ENCODE data around the gene CTBS. TPM values are rescaled to one million over a fixed set of nuclear protein-coding genes. Genes with fewer than 3 reads are reported as not detected.

The CTBS gene
- total RNA-seq, 4 donors from 2014 or later, result 6.9 to 17.0 (median 12.2) TPM

- Histone ChIP-seq H3K4me1 (no peaks in the 10 kb centered on the region), H3K9me3 (no peaks in the 10 kb centered on the region), H3K36me3 (no peaks in the 10 kb centered on the region), H3K27me3 (no peaks in the 10 kb centered on the region), H3K27ac (no peak overlapping the region), H3K4me3 (no peak overlapping the region)
- 87 to 95% methylated on average over 2 to 3 of the region's 3 CpGs for WGBS, 2 donors (ENCODE audit: low coverage in 1 of 2)
- ATAC-seq, result no peak
- no peak for TF ChIP-seq POLR2A (IDR thresholded peaks at IDR 0.05)
- no peak for TF ChIP-seq POLR2AphosphoS5 (IDR thresholded peaks at IDR 0.05)
- no peak for TF ChIP-seq CTCF (IDR thresholded peaks at IDR 0.05)
- no peak for TF ChIP-seq EP300 (IDR thresholded peaks at IDR 0.05)
Observed at GRCh38 chr1:84581648-84582047, 7.4 kb upstream of the CTBS start.

GRCh38 chr1:84574936-84575335, 696 bp upstream of the CTBS start:
- H3K36me3 ChIP-seq, result peaks cover 0 to 1% of the 10 kb centered on the region in 2 donors
- WGBS, 2 donors (ENCODE audit: low coverage in 1 of 2), result 76 to 80% methylated on average over 7 of the region's 7 CpGs
- no peak for ATAC-seq
- peaks cover 0 to 23% (median 2%) of the 10 kb centered on the region in 3 donors for H3K4me1 ChIP-seq
- no peaks in the 10 kb centered on the region for H3K27me3 ChIP-seq
- TF ChIP-seq POLR2A (IDR thresholded peaks at IDR 0.05), result no peak
- TF ChIP-seq POLR2AphosphoS5 (IDR thresholded peaks at IDR 0.05), result no peak
- TF ChIP-seq CTCF (IDR thresholded peaks at IDR 0.05), result no peak
- no peak for TF ChIP-seq EP300 (IDR thresholded peaks at IDR 0.05)
- H3K9me3 ChIP-seq, result no peaks in the 10 kb centered on the region
- peak overlapping the region in 3 of 4 donors; percentile 88 to 95 (median 93) for H3K27ac ChIP-seq
- peak overlapping the region; percentile 65 to 86 for H3K4me3 ChIP-seq

- Histone ChIP-seq H3K36me3 (peaks cover 0 to 15% of the 10 kb centered on the region in 2 donors), H3K4me1 (peaks cover 0 to 23% (median 2%) of the 10 kb centered on the region in 3 donors), H3K9me3 (no peaks in the 10 kb centered on the region), H3K27ac (peak overlapping the region; percentile 88 to 98 (median 94)), H3K27me3 (no peaks in the 10 kb centered on the region), H3K4me3 (peak overlapping the region; percentile 65 to 86)
- no peak for ATAC-seq
- peak in 1 of 4 experiments; percentile 7 for TF ChIP-seq CTCF (IDR thresholded peaks at IDR 0.05)
- TF ChIP-seq EP300 (IDR thresholded peaks at IDR 0.05), result no peak
- no peak for TF ChIP-seq POLR2A (IDR thresholded peaks at IDR 0.05)
- no peak for TF ChIP-seq POLR2AphosphoS5 (IDR thresholded peaks at IDR 0.05)
- WGBS, 2 donors (ENCODE audit: low coverage in 1 of 2), result 13% methylated on average over 4 to 5 of the region's 5 CpGs
Observed at GRCh38 chr1:84573481-84573966, 716 bp downstream of the CTBS start.

- Histone ChIP-seq H3K27me3 (no peaks in the 10 kb centered on the region), H3K4me3 (no peak overlapping the region), H3K4me1 (peaks cover 0 to 23% (median 2%) of the 10 kb centered on the region in 3 donors), H3K9me3 (no peaks in the 10 kb centered on the region), H3K36me3 (peaks cover 0 to 32% of the 10 kb centered on the region in 2 donors), H3K27ac (no peak overlapping the region)
- WGBS, 2 donors (ENCODE audit: low coverage in 1 of 2), result 74 to 80% methylated on average over 2 of the region's 2 CpGs
- TF ChIP-seq EP300 (IDR thresholded peaks at IDR 0.05) (no peak), POLR2AphosphoS5 (IDR thresholded peaks at IDR 0.05) (no peak), CTCF (IDR thresholded peaks at IDR 0.05) (no peak), POLR2A (IDR thresholded peaks at IDR 0.05) (no peak)
- ATAC-seq, result no peak
Observed at GRCh38 chr1:84571150-84571535, 3.1 kb downstream of the CTBS start.

GRCh38 chr1:84570436-84571149, 3.6 kb downstream of the CTBS start:
- H3K4me1 ChIP-seq, result peaks cover 0 to 23% (median 2%) of the 10 kb centered on the region in 3 donors
- WGBS, 2 donors (ENCODE audit: low coverage in 1 of 2), result 74 to 89% methylated on average over 7 of the region's 7 CpGs
- TF ChIP-seq CTCF (IDR thresholded peaks at IDR 0.05) (no peak), POLR2A (IDR thresholded peaks at IDR 0.05) (no peak), EP300 (IDR thresholded peaks at IDR 0.05) (no peak), POLR2AphosphoS5 (IDR thresholded peaks at IDR 0.05) (no peak)
- no peaks in the 10 kb centered on the region for H3K9me3 ChIP-seq
- no peaks in the 10 kb centered on the region for H3K27me3 ChIP-seq
- ATAC-seq, result no peak
- H3K4me3 ChIP-seq, result no peak overlapping the region
- peaks cover 0 to 38% of the 10 kb centered on the region in 2 donors for H3K36me3 ChIP-seq
- no peak overlapping the region for H3K27ac ChIP-seq

All from gastroesophageal sphincter (tissue), 4 donors.